A549 (cell line): ENCODE measurements around the gene WDHD1. TPM values are rescaled to one million over a fixed set of nuclear protein-coding genes. Genes with fewer than 3 reads are reported as not detected.

ENCODE experiments used
- ATAC-seq, 2 experiments: fragments of 200-7000 bp in 1 of 2; fragments of >200 bp in 1 of 2; cut with Nextera tagmentation in 1 of 2; cut with Tn5 transposase in 1 of 2; 3 replicates each; pipeline versions ENCODE4 v1.8.0 to v1.9.1; 2018 to 2020; ENCODE audit warnings: mild to moderate bottlenecking in 1 of 2, moderate library complexity in 1 of 2
- CTCF ChIA-PET: fragments of 300-600 bp; sonication (Branson Sonifier 250); formaldehyde crosslinking; extraction: SDS; loops from one replicate; lab custom pipeline; 2021; ENCODE audit warnings: antibody characterized with exemption, inconsistent platforms; lab: Yijun Ruan, JAX
- POLR2A ChIA-PET: fragments of 350-600 bp; formaldehyde crosslinking; extraction: SDS; loops from one replicate; lab custom pipeline; 2021; ENCODE audit warnings: antibody characterized with exemption, inconsistent platforms; lab: Yijun Ruan, JAX
- DNase-seq, 2 experiments: peaks; one replicate each; pipeline versions ENCODE4 v3.0.0 to v3.0.0-alpha.2; 2011 to 2016; ENCODE audit warnings: low read depth in 1 of 2, low spot score in 1 of 2
- FAIRE-seq: peaks from 2 replicates; lab custom pipeline; 2011; peaks lifted over from hg19 to GRCh38; lab: Jason Lieb, UNC
- H3K27ac ChIP-seq, 2 experiments: fragments of >200 bp; sonication (Bioruptor Twin); formaldehyde crosslinking; 3 replicates each; pipeline ENCODE4 v1.5.1; 2016 to 2017
- H3K4me1 ChIP-seq: fragments of >200 bp; sonication (Bioruptor Twin); formaldehyde crosslinking; 3 replicates; pipeline ENCODE4 v1.6.1; 2016
- H3K4me2 ChIP-seq: fragments of >200 bp; sonication (Bioruptor Twin); formaldehyde crosslinking; 3 replicates; pipeline ENCODE4 v1.6.1; 2016
- H3K4me3 ChIP-seq: fragments of >200 bp; sonication (Bioruptor Twin); formaldehyde crosslinking; 3 replicates; pipeline ENCODE4 v1.5.1; 2016
- H3K9me3 ChIP-seq: fragments of >200 bp; sonication (Bioruptor Twin); formaldehyde crosslinking; 3 replicates; pipeline ENCODE4 v1.6.1; 2016
- BCL3 ChIP-seq: fragments of >200 bp; sonication (Bioruptor Twin); formaldehyde crosslinking; IDR thresholded peaks from 3 replicates; pipeline ENCODE4 v1.6.1; 2016
- CBX8 ChIP-seq: fragments of 200-600 bp; sonication (generic); IDR thresholded peaks from 2 replicates; pipeline ENCODE4 v1.6.1; 2016
- CEBPB ChIP-seq, 2 experiments: fragments of >200 bp in 1 of 2; sonication (Bioruptor Twin) in 1 of 2; formaldehyde crosslinking in 1 of 2; IDR thresholded peaks; 2 replicates each; pipeline ENCODE4 v1.6.1; 2012 to 2016
- CHD4 ChIP-seq: fragments of 200-600 bp; sonication (generic); IDR thresholded peaks from 2 replicates; pipeline ENCODE4 v1.6.1; 2016; ENCODE audit warnings: antibody characterized with exemption, mild to moderate bottlenecking, borderline replicate concordance
- EHMT2 ChIP-seq: fragments of 200-600 bp; sonication (generic); IDR thresholded peaks from 2 replicates; pipeline ENCODE4 v1.6.1; 2016; ENCODE audit warnings: antibody characterized with exemption, low read depth, mild to moderate bottlenecking, moderate library complexity
- ELK1 ChIP-seq: fragments of 150-350 bp; IDR thresholded peaks from 2 replicates; pipeline ENCODE4 v1.6.1; 2014; ENCODE audit warnings: low read depth, mild to moderate bottlenecking, low read length
- EP300 ChIP-seq, 2 experiments: fragments of >200 bp; sonication (Bioruptor Twin); formaldehyde crosslinking; IDR thresholded peaks; 2 replicates in 1 of 2; 3 replicates in 1 of 2; pipeline ENCODE4 v1.6.1; 2016 to 2017
- ESRRA ChIP-seq: fragments of 150-350 bp; IDR thresholded peaks from 2 replicates; pipeline ENCODE4 v1.6.1; 2014; ENCODE audit warnings: mild to moderate bottlenecking, low read length, borderline replicate concordance
- FOSB ChIP-seq: fragments of 250-450 bp; sonication (Bioruptor Pico); IDR thresholded peaks from 2 replicates; pipeline ENCODE4 v1.5.0; 2020; ENCODE audit warnings: mild to moderate bottlenecking, moderate library complexity
- FOSL2 ChIP-seq, 2 experiments: fragments of 450-650 bp in 1 of 2; fragments of >200 bp in 1 of 2; sonication (Bioruptor Twin) in 1 of 2; formaldehyde crosslinking; IDR thresholded peaks; 2 replicates each; pipeline versions ENCODE4 v1.5.0 to v1.6.1; 2016 to 2020; ENCODE audit warnings: mild to moderate bottlenecking in 1 of 2, moderate library complexity in 1 of 2
- FOXS1 ChIP-seq: fragments of 250-450 bp; sonication (Bioruptor Pico); IDR thresholded peaks from 2 replicates; pipeline ENCODE4 v1.5.0; 2020; ENCODE audit warnings: mild to moderate bottlenecking, moderate library complexity
- HEYL ChIP-seq: fragments of 250-450 bp; sonication (Bioruptor Pico); IDR thresholded peaks from 2 replicates; pipeline ENCODE4 v1.8.0; 2021; ENCODE audit warnings: mild to moderate bottlenecking, moderate library complexity
- MAFK ChIP-seq: fragments of 450-650 bp; IDR thresholded peaks from 2 replicates; pipeline ENCODE4 v1.6.1; 2014; ENCODE audit not compliant: partially characterized antibody
- NFE2L2 ChIP-seq: fragments of 150-350 bp; conservative IDR thresholded peaks from 2 replicates; pipeline ENCODE4 v1.6.1; 2014; ENCODE audit warnings: low read length
- NR3C1 ChIP-seq: fragments of >200 bp; sonication (Bioruptor Twin); formaldehyde crosslinking; IDR thresholded peaks from 3 replicates; pipeline ENCODE4 v1.6.1; 2017
- POLR2A ChIP-seq: IDR thresholded peaks from 2 replicates; pipeline ENCODE4 v1.6.1; 2012; ENCODE audit warnings: mild to moderate bottlenecking, low read length
- RAD21 ChIP-seq, 2 experiments: fragments of >200 bp in 1 of 2; sonication (Bioruptor Twin) in 1 of 2; formaldehyde crosslinking in 1 of 2; IDR thresholded peaks in 1 of 2; conservative IDR thresholded peaks in 1 of 2; 2 replicates in 1 of 2; 3 replicates in 1 of 2; pipeline ENCODE4 v1.6.1; 2012 to 2018; ENCODE audit warnings: inconsistent platforms in 1 of 2
- RARB ChIP-seq: fragments of 250-450 bp; sonication (Bioruptor Pico); IDR thresholded peaks from 2 replicates; pipeline ENCODE4 v1.8.0; 2021; ENCODE audit warnings: mild to moderate bottlenecking, moderate library complexity
- RFX5 ChIP-seq: fragments of 450-650 bp; IDR thresholded peaks from 2 replicates; pipeline ENCODE4 v1.7.1; 2014; ENCODE audit warnings: antibody characterized with exemption, mild to moderate bottlenecking, moderate library complexity
- RNF2 ChIP-seq: fragments of 200-600 bp; sonication (generic); IDR thresholded peaks from 2 replicates; pipeline ENCODE4 v1.6.1; 2016; ENCODE audit warnings: low read depth, mild to moderate bottlenecking, antibody characterized with exemption, moderate library complexity, borderline replicate concordance
- SREBF2 ChIP-seq: fragments of 450-650 bp; IDR thresholded peaks from 2 replicates; pipeline ENCODE4 v1.6.1; 2014; ENCODE audit warnings: mild to moderate bottlenecking, moderate library complexity
- TFCP2L1 ChIP-seq: fragments of 250-450 bp; sonication (Bioruptor Pico); IDR thresholded peaks from 2 replicates; pipeline ENCODE4 v1.5.0; 2021; ENCODE audit warnings: mild to moderate bottlenecking
- polyA plus RNA-seq, 4 experiments: library from polyadenylated mRNA; depleted of rRNA in 3 of 4; stranded (reverse); fragments of >200 nt; fragmentation: RNase III in 1 of 4; extraction: RNeasy Plus Mini Kit Qiagen cat#74134 plus additional on column Dnase treatment in 1 of 4; gene quantifications; 2 replicates in 3 of 4; 3 replicates in 1 of 4; pipeline ENCODE4 v1.2.3, GENCODE V29; 2011 to 2017
- TF ChIP-seq, protein P1 (sequence below): fragments of >200 bp; sonication (Bioruptor Twin); formaldehyde crosslinking; IDR thresholded peaks from 2 replicates; pipeline ENCODE4 v1.6.1; 2016
- TF ChIP-seq, protein P2 (sequence below): fragments of >200 bp; sonication (Bioruptor Twin); formaldehyde crosslinking; IDR thresholded peaks from 3 replicates; pipeline ENCODE4 v1.5.1; 2016

The WDHD1 gene
- polyA plus RNA-seq, 2 of the 4 experiments (the other 2 are of a cell fraction), result 16.3 to 35.6 TPM

DNA sequence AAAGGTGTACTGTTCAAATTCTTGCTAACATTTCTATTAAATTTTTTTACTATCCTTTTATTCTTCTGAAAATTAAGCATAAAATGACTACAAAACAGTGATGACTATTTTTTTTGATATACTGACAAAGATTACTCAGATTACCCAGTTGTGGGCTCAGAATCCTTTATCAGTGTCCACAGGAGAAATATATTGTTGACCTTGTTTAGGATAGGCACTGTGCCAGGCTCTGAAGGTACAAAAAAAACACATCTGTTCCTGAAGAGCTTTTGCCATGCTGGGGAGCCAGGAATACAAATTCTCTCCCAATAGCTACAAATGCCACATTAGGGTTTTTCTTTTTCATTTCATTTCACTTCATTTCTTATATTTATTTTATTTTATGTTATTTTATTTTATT lies 97.3 kb downstream of the WDHD1 start:
- H3K9me3 ChIP-seq, result no peaks in the 10 kb centered on the region
- FAIRE-seq (no peak), DNase-seq (no peak), ATAC-seq (no peak)
- no peaks in the 10 kb centered on the region for H3K4me1 ChIP-seq
- H3K4me2 ChIP-seq, result no peak overlapping the region
- ChIA-PET POLR2A (no interaction called here), CTCF (no interaction called here)
- no peak overlapping the region for H3K4me3 ChIP-seq
- no peak overlapping the region for H3K27ac ChIP-seq
- TF ChIP-seq EHMT2, result no peak
- no peak for TF ChIP-seq RNF2
- no peak for TF ChIP-seq CHD4
- no peak for TF ChIP-seq TFCP2L1 (CRISPR knock-in tag)
- no peak for TF ChIP-seq CBX8
- no peak for TF ChIP-seq BCL3
- no peak for TF ChIP-seq ESRRA
- no peak for TF ChIP-seq SREBF2
- no peak for TF ChIP-seq ELK1
- TF ChIP-seq EP300 (IDR thresholded peaks at IDR 0.05), result no peak
- no peak for TF ChIP-seq FOXS1 (CRISPR knock-in tag)
- TF ChIP-seq CEBPB (IDR thresholded peaks at IDR 0.05), result no peak

GRCh38 chr14:54928216-54928615 lies 98.7 kb downstream of the WDHD1 start:
- Histone ChIP-seq H3K4me2 (no peak overlapping the region), H3K4me1 (no peaks in the 10 kb centered on the region), H3K9me3 (no peaks in the 10 kb centered on the region), H3K4me3 (no peak overlapping the region), H3K27ac (no peak overlapping the region)
- TF ChIP-seq FOSB (CRISPR knock-in tag) (no peak), CBX8 (no peak), POLR2A (no peak), CHD4 (no peak), NFE2L2 (no peak), ELK1 (no peak), TFCP2L1 (CRISPR knock-in tag) (no peak), FOSL2 (IDR thresholded peaks at IDR 0.05) (no peak), FOSL2 (CRISPR knock-in tag; IDR thresholded peaks at IDR 0.05) (no peak), RAD21 (conservative IDR thresholded peaks at IDR 0.05 in 1 of 2, IDR thresholded peaks at IDR 0.05 in 1 of 2) (no peak), RARB (CRISPR knock-in tag) (no peak), RFX5 (no peak), HEYL (CRISPR knock-in tag) (no peak), NR3C1 (no peak), MAFK (no peak), FOXS1 (CRISPR knock-in tag) (no peak)
- TF ChIP-seq, protein P1, sequence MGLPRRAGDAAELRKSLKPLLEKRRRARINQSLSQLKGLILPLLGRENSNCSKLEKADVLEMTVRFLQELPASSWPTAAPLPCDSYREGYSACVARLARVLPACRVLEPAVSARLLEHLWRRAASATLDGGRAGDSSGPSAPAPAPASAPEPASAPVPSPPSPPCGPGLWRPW, result no peak
- TF ChIP-seq, protein P2, sequence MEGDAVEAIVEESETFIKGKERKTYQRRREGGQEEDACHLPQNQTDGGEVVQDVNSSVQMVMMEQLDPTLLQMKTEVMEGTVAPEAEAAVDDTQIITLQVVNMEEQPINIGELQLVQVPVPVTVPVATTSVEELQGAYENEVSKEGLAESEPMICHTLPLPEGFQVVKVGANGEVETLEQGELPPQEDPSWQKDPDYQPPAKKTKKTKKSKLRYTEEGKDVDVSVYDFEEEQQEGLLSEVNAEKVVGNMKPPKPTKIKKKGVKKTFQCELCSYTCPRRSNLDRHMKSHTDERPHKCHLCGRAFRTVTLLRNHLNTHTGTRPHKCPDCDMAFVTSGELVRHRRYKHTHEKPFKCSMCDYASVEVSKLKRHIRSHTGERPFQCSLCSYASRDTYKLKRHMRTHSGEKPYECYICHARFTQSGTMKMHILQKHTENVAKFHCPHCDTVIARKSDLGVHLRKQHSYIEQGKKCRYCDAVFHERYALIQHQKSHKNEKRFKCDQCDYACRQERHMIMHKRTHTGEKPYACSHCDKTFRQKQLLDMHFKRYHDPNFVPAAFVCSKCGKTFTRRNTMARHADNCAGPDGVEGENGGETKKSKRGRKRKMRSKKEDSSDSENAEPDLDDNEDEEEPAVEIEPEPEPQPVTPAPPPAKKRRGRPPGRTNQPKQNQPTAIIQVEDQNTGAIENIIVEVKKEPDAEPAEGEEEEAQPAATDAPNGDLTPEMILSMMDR, result no peak
- ChIA-PET POLR2A (no interaction called here), CTCF (interaction anchor here (1.0 kb wide), 1 partner anchor 16 kb away, joined by 3 read pairs; no protein-coding TSS in a partner anchor)
- no peak for DNase-seq
- FAIRE-seq, result no peak
- ATAC-seq, result no peak
